ENCODE results near the gene NOSTRIN.

GRCh38 chr2:168773128-168773527 is 29.3 kb upstream of the NOSTRIN start:
- TF ChIP-seq, protein P1, sequence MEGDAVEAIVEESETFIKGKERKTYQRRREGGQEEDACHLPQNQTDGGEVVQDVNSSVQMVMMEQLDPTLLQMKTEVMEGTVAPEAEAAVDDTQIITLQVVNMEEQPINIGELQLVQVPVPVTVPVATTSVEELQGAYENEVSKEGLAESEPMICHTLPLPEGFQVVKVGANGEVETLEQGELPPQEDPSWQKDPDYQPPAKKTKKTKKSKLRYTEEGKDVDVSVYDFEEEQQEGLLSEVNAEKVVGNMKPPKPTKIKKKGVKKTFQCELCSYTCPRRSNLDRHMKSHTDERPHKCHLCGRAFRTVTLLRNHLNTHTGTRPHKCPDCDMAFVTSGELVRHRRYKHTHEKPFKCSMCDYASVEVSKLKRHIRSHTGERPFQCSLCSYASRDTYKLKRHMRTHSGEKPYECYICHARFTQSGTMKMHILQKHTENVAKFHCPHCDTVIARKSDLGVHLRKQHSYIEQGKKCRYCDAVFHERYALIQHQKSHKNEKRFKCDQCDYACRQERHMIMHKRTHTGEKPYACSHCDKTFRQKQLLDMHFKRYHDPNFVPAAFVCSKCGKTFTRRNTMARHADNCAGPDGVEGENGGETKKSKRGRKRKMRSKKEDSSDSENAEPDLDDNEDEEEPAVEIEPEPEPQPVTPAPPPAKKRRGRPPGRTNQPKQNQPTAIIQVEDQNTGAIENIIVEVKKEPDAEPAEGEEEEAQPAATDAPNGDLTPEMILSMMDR (IDR thresholded peaks at IDR 0.05 in 8 of 11, conservative IDR thresholded peaks at IDR 0.05 in 3 of 11), result no peak
- no peak for TF ChIP-seq POLR2AphosphoS5 (IDR thresholded peaks at IDR 0.05)
- TF ChIP-seq POLR2A (IDR thresholded peaks at IDR 0.05), result no peak
